Stimulated activated CD4-positive, alpha-beta T cell treated with anti-CD3 and anti-CD28 coated beads, Interleukin-4, amount 100 ng/mL, for 48 hours (primary cell): ENCODE data around the gene TEKT2.

Source experiments
- DNase-seq, 2 donors: peaks; one replicate each; pipeline ENCODE4 v3.0.0-alpha.2; 2020; ENCODE audit warnings: low read depth in 2 of 2

TEKT2 gene

GRCh38 chr1:36128126-36128904, 44.4 kb downstream of the TEKT2 start:
- DNase-seq: no peak

- no peak for DNase-seq
These were observed 45.0 kb downstream of the TEKT2 start for GRCh38 chr1:36128905-36129206.

GRCh38 chr1:36132029-36132428, 48.1 kb downstream of the TEKT2 start:
- no peak for DNase-seq

GRCh38 chr1:36133484-36133883, 49.6 kb downstream of the TEKT2 start:
- DNase-seq: no peak

GRCh38 chr1:36134031-36134430, 50.1 kb downstream of the TEKT2 start:
- no peak for DNase-seq

- no peak for DNase-seq
These were observed 50.8 kb downstream of the TEKT2 start for GRCh38 chr1:36134505-36135329.

GRCh38 chr1:36135330-36135667, 51.4 kb downstream of the TEKT2 start:
- no peak for DNase-seq

GRCh38 chr1:36135796-36136195, 51.9 kb downstream of the TEKT2 start:
- DNase-seq: no peak

- DNase-seq: no peak
These were observed 52.6 kb downstream of the TEKT2 start for GRCh38 chr1:36136535-36136934.

GRCh38 chr1:36137226-36137625, 53.3 kb downstream of the TEKT2 start:
- no peak for DNase-seq

- no peak for DNase-seq
These were observed 53.9 kb downstream of the TEKT2 start for GRCh38 chr1:36137776-36138175.
